GM10266 (cell line): Measurements from ENCODE around the gene SPEN.

Experiments used
- DNase-seq: peaks from one replicate; pipeline ENCODE4 v3.0.0; 2012; ENCODE audit errors: extremely low spot score
- CTCF ChIP-seq: IDR thresholded peaks from 2 replicates; pipeline ENCODE4 v1.5.1; 2012; ENCODE audit warnings: mild to moderate bottlenecking, low read depth; ENCODE audit not compliant: control insufficient read depth, insufficient read depth; ENCODE audit errors: missing control alignments

Gene SPEN

DNA sequence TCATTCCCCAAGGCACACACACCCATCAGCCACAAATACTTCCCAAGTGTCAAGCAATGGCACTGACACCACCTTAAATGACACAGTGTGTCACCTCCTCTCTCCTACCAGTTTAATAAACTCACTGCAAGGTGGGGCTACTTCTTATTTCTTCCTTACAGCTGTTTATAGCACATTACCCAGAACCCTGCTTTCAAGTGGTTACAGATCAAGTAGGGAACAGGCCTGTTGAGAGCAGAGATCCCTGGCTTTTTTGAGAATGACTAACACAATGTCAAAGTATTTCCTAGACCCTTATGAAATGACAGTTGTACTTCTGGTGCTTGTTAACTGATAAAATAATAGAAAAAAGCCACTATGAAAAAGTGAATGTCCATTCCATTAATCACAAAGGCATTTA lies 108.6 kb downstream of the SPEN start:
- no peak for DNase-seq
- TF ChIP-seq CTCF, result no peak

GRCh38 chr1:15957221-15958095 lies 110.0 kb downstream of the SPEN start:
- no peak for DNase-seq
- no peak for TF ChIP-seq CTCF

DNA sequence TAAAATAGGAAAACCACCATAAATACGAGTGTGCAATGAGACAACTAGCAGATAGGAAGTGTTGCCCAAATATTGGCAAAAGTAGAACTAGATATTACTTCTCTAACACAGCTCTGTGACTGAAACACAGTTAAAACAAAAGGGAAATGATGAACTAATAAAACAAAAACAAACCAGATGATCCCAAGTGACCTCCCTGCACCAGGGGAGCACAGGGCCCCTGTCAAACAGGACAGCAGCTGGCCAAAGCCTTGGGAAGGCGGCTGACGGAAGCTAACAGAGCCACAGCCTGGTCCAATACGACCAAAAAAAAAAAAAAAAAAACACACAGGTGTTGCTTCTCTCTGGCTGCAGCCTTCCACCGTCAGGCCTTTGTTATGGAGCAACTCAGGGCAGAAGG lies 110.6 kb downstream of the SPEN start:
- no peak for TF ChIP-seq CTCF
- DNase-seq, result no peak

GRCh38 chr1:15958793-15959192 lies 111.3 kb downstream of the SPEN start:
- DNase-seq, result no peak
- no peak for TF ChIP-seq CTCF

DNA sequence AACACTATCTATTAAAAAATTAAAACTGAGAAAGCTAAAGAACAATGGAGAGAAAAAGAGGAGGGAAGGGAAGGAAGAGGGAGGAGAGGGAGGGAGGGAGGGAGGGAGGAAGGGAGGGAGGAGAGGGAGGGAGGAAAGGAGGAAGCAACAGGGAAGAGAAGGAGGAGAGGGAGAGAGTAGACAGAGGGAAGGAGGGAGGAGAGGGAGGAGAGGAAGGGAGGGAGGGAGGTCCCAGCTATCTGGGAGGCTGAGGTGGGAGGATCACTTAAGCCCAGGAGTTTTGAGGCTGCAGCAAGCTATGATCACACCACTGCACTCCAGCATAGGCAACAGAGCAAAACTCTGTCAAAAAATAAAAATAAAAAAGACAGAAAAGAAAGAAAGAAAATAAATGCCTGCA lies 111.9 kb downstream of the SPEN start:
- no peak for DNase-seq
- no peak for TF ChIP-seq CTCF

GRCh38 chr1:15959827-15960446 lies 112.4 kb downstream of the SPEN start:
- no peak for DNase-seq
- TF ChIP-seq CTCF, result no peak

DNA sequence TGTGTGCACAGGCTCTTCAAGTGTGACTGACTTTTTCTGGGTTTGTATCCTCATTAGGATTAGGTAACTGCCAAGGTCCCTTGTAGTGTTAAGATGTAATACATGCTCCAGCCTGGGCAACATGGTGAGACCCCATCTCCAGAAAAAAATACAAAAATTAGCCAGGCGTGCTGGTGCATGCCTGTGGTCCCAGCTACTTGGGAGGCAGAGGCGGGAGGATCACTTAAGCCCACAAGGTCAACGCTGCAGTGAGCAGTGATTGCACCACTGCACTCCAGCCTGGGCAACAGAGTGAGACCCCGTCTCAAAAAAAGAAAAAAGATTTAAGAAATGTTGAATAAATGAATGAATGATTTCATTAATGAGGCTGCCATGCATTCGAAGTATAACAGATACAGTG lies 113.3 kb downstream of the SPEN start:
- TF ChIP-seq CTCF, result no peak
- DNase-seq, result no peak
